Fibroblast of skin of left quadriceps (primary cell): Measurements from ENCODE around the gene ATP12A.
A peak's percentile ranks its signal among the peaks of the same experiment; 100 is the strongest.

Experiments
- DNase-seq, 2 experiments: peaks; one replicate each; pipeline ENCODE4 v3.0.0-alpha.2; 2013; ENCODE audit warnings: low read depth in 2 of 2

ATP12A gene

GRCh38 chr13:24688111-24688510, 7.9 kb downstream of the ATP12A start:
- no peak for DNase-seq

DNA sequence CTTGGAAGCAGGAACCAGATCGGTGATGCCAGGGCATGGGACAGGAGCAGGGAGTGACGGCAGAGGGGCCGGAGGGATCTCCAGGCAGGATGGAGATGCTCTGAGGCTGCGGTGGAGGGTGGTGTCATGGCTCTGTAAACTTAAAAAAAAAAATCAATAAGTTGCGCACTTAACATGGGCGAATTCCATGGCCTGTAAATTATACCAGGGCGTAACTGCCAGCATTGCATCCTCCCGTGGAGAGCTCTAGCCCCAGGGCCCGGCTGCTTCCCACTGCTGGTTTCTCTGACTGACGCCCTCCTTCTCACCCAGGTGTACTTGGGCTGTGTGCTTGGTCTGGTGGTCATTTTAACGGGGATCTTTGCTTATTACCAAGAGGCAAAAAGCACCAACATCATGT, 8.7 kb downstream of the ATP12A start:
- no peak for DNase-seq

GRCh38 chr13:24691381-24691780, 11.2 kb downstream of the ATP12A start:
- DNase-seq = no peak

DNA sequence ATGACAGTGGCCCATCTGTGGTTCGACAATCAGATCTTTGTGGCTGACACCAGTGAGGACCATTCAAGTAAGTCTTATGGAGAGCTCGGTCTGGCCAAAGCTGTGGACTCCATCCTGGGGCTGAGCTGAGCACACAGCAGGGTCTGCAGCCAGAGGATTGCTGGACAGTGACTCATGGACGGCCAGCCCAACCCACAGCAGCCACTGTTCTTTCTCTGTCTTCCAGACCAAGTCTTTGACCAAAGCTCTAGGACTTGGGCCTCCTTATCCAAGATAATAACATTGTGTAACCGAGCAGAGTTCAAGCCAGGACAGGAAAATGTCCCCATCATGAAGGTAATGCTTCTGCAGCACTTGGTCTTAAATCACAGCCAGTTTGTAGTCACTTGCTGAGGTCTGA, 12.4 kb downstream of the ATP12A start:
- no peak for DNase-seq

- DNase-seq = peak in 1 of 2 experiments; percentile 18
Observed at GRCh38 chr13:24693862-24694471, 13.8 kb downstream of the ATP12A start.

DNA sequence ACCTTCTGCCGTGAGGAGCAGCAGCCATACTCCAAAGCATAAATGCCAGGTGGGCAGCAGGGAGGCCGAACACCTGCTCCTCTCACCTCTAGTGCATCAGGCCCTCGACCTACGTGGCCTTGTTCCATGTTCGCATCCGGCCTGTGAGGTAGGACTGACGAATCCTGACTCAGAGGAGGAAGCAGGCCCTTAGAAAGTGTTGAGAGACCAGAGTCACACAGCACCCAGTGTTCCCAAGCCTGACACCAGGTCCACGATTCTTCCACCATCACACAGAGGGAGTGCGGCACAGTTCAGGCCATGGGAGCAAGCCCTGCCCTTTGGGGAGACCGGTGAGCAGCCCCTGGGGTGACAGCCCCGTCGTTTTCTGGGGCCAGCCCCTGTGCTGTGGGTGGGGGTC, 14.7 kb downstream of the ATP12A start:
- no peak for DNase-seq

GRCh38 chr13:24698686-24699085, 18.5 kb downstream of the ATP12A start:
- no peak for DNase-seq

GRCh38 chr13:24699541-24699940, 19.3 kb downstream of the ATP12A start:
- DNase-seq = no peak

- no peak for DNase-seq
Observed at GRCh38 chr13:24700539-24700938, 20.3 kb downstream of the ATP12A start.

GRCh38 chr13:24706886-24707585, 26.8 kb downstream of the ATP12A start:
- DNase-seq = no peak

DNA sequence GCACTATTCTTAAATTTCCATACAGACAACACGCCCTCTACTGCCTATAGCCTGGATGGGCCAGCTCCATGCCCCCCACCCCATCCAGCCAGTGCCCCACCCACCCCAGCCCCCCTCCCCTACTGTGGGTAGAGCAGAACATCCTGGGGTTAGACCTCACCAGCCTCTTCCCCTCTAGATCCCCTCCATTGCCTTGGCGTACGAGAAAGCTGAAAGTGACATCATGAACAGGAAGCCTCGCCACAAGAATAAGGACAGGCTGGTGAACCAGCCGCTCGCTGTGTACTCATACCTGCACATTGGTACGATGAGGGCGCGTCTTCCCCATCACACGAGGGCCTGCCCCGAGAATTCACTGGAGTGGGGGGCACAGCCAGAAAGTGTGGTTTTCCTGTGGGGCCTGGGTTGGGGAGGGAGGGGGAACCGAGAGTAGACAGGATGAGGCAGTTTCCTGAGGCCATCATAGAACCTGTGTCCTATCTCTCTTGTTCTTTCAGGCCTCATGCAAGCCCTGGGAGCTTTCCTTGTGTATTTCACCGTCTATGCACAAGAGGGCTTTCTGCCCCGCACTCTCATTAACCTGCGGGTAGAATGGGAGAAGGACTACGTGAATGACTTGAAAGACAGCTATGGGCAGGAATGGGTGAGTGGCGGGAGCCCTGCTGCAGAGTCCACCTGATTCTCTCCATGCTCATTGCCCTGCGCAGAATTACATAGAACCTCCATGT, 29.1 kb downstream of the ATP12A start:
- no peak for DNase-seq

DNA sequence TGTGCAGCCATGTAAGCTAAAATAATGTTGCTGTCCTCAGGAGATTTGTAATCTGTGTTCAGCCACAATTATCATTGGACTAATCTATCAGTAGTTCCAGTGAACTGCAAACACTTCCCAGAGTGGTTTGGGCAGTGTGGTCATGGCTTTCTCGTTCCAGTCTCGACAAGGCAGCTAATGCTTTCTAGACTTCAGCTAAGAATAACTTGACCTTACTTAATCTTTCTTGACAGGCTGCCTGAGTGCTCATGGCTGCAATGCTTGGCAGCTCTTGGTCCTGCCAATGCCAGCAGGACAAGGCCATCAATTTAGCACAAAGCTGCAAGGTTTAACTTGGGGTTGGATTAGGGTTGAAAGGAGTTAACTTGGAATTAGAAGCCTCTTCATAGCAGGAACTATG, 32.8 kb downstream of the ATP12A start:
- no peak for DNase-seq

GRCh38 chr13:24716011-24716410, 35.8 kb downstream of the ATP12A start:
- DNase-seq = no peak

DNA sequence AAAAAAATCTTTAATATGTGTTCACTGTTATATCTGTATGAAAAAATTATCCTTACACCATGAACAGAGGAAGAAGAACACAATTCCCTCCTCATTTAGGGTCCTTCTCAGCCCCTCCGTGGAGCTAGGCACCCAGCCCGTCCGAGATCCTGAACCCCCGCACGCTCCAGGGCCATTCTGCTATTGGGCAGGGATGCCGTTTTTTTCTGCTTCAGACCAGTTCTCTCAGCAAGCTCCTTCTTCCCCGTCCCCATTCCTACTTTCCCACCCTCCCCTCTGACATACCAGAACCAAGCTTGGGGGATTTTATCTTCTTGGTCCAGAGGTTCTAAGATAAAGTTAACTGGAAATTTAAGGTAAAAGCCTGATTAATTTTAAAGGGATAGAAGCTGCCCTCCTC, 36.2 kb downstream of the ATP12A start:
- no peak for DNase-seq

- no peak for DNase-seq
Observed at GRCh38 chr13:24717217-24717616, 37.0 kb downstream of the ATP12A start.

DNA sequence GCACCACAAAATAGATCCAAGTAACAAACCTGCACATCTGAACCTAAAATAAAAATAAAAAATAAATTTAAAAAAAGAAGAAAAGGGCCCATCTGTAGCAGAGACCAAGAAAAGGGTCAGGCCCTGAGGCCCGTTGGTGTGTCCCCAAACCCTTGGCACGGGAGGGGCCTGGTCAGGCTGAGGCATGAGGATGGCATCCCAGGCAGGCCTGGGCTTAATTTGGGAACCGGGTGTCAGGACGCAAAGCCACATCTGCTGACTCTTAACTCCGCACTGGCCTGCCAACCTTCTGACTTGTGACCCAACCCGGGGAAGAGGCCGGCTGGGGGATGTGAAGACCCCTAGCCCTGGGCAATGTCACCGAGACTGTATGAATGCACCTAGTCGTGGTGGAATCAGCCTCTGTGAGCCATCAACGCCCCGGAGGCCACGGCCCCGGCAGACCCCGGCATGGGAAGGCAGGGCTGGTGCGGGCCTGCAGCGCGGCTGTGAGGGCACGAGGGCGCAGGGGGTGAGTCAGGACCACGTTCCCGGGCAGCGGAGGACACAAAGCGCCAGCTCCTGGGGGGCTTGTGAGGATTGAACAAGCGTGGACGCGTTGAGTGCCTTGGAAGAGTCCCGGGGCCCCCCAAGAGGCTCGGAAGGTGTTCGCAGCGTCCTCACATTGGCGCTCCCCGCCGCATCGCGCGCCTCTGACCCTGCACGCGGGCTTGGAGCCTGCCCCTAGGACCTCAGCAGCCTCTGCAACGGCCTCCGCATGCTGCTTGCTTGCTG, 38.2 kb downstream of the ATP12A start:
- DNase-seq = no peak

- DNase-seq = no peak
Observed at GRCh38 chr13:24719139-24719538, 38.9 kb downstream of the ATP12A start.

GRCh38 chr13:24723206-24723605, 43.0 kb downstream of the ATP12A start:
- no peak for DNase-seq

- DNase-seq = no peak
Observed at GRCh38 chr13:24724714-24725113, 44.5 kb downstream of the ATP12A start.

DNA sequence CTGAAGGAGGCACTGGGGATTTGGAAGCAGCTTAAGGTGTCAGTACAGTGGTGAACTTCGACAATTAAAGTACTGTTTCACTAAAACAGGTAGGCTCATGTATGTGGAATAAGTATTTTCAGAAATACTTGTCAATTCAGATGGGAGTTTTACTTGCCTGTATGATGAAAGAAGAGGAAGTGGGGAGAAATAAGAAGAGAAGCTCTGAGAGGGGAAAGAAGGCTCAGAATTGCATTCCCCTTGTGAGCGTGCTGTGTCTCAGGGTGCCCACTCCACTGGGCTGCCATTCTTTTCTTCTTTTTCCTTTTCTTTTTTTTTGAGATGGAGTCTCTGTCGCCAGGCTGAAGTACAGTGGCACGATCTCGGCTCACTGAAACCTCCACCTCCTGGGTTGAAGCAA, 45.2 kb downstream of the ATP12A start:
- no peak for DNase-seq

DNA sequence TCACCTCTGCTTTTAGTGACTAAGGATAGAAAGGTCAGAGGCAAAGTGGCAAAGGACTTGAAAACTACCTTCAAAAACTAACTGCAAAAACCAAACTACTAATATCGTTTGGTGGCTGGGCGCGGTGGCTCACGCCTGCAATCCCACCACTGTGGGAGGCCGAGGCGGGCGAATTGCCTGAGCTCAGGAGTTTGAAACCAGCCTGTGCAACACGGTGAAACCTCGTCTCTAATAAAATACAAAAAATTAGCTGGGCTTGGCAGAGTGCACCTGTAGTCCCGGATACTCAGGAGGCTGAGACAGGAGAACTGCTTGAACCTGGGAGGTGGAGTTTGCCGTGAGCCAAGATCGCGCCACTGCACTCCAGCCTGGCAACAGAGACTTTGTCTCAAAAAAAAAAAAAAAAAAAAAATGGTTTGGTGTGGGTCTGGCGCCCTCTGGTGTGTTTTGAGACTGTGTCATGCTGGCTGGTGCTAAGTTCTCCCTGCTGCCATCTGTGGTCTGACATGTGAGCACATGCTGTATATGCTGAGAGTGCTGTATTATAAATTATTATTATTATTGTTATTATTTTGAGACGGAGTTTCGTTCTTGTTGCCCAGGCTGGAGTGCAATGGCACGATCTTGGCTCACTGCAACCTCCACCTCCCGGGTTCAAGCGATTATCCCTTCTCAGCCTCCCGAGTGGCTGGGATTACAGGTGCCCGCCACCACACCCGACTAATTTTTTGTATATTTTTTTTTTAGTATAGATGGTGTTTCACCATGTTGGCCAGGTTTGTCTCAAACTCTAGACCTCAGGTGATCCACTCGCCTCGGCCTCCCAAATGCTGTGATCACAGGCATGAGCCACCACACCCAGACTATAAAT, 47.8 kb downstream of the ATP12A start:
- DNase-seq = peak; percentile 54 to 58
